Stimulated activated naive CD8-positive, alpha-beta T cell treated with anti-CD3 and anti-CD28 coated beads, Interleukin-15, Interleukin-2, amounts not matched to agents 100 ng/mL and 50 ng/mL, for 24 hours (primary cell): ENCODE data around the gene BMP10.

Experiments
- H3K27ac Mint-ChIP-seq: one replicate; pipeline ENCODE4 v1.8.0; 2021; ENCODE audit warnings: mild to moderate bottlenecking, mixed read lengths
- H3K27me3 Mint-ChIP-seq: one replicate; pipeline ENCODE4 v1.8.0; 2021; ENCODE audit warnings: mixed read lengths
- H3K36me3 Mint-ChIP-seq: one replicate; pipeline ENCODE4 v1.8.0; 2021; ENCODE audit warnings: low read depth, mixed read lengths
- H3K4me1 Mint-ChIP-seq: one replicate; pipeline ENCODE4 v1.8.0; 2021; ENCODE audit warnings: low read depth, mixed read lengths
- H3K4me3 Mint-ChIP-seq: one replicate; pipeline ENCODE4 v1.8.0; 2021; ENCODE audit warnings: mild to moderate bottlenecking, mixed read lengths
- H3K9me3 Mint-ChIP-seq: one replicate; pipeline ENCODE4 v1.8.0; 2021; ENCODE audit warnings: mixed read lengths

The BMP10 gene

DNA sequence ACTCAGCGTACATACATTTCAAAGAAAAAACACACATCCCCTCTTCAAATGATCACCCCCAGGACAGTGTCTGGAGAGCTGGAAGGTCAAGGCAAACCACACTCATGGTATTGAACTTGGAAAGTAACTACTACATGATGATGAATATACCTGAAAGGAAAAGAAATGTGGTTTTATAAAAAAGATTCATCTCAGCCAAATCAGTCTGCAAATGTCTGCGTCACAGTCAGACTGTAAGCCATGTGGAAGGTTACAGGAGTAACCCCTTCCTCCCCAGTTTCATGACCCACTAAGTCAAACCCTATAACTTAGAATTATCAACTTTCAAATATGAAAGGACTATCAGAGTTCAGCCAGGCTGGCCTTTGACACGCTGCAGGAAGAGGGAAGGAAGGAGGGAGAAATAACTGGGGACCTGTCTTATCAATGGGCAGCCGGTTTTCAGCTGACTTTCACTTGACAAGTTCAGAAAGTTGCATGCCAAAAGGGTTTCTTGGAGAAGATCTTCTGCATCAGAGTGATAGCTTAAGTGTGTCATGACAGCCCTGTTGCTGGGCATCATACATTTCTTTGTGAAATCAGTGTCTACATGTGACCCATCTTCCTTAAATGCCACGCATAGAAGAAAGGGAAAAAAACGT, 7.0 kb upstream of the BMP10 start:
- Mint-ChIP-seq H3K27ac (no peak overlapping the region), H3K27me3 (peaks cover 8% of the 10 kb centered on the region), H3K9me3 (no peaks in the 10 kb centered on the region), H3K4me1 (peaks cover 9% of the 10 kb centered on the region), H3K4me3 (no peak overlapping the region), H3K36me3 (no peaks in the 10 kb centered on the region)

DNA sequence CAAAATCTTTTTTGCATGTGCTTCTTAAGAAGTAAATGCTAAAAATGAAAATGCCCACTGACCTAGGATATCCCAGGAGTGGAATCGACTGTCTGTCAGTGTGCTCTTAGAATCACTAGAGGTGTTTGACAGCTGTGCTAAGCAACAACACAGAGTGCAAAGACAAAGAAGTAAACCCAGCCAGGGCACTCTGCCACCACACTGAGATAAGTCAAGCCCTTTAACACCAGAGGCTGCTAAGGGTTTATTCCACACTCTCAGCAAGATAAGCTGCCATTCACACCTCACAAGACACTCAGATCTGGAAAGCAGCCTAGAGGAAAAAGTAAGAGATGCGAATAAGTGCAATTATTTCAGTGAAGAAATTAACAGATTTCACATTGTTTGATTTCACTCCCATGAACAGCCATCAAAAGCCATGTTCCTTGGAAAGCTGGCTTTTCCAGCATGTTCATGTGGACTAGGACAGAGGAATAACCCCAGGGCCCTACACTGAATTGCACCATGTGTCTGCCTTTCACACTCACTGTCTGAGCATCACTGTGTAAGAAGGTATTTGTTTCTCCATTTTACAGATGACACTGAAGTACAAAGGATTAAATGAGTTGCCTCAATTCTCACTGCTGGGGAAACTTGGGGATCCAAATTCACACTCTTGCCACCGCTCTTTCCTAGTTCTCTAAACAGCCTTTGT, 6.0 kb upstream of the BMP10 start:
- Mint-ChIP-seq H3K9me3 (no peaks in the 10 kb centered on the region), H3K27ac (no peak overlapping the region), H3K4me1 (peaks cover 9% of the 10 kb centered on the region), H3K27me3 (peaks cover 8% of the 10 kb centered on the region), H3K36me3 (no peaks in the 10 kb centered on the region), H3K4me3 (no peak overlapping the region)

DNA sequence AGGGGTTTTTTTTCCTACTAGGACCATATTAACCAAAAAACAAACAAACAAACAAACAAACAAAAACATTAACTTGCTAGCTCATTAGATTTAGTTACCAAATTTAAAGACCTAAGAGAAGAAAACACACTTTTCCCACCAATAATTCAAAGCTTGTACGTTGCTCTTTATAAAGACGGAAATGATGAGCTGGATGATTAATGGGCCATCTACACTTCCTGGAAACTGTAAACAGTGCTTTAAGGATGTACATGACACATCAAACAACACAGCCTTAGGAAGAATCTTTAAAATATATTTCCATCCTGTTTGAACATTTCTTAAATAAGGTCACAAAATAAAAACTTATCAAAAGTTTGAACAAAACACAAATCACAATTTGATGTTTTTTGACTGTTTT, 982 bp downstream of the BMP10 start:
- peaks cover 5% of the 10 kb centered on the region for H3K4me1 Mint-ChIP-seq
- no peak overlapping the region for H3K27ac Mint-ChIP-seq
- H3K27me3 Mint-ChIP-seq, result no peaks in the 10 kb centered on the region
- no peaks in the 10 kb centered on the region for H3K36me3 Mint-ChIP-seq
- H3K9me3 Mint-ChIP-seq, result no peaks in the 10 kb centered on the region
- H3K4me3 Mint-ChIP-seq, result no peak overlapping the region

DNA sequence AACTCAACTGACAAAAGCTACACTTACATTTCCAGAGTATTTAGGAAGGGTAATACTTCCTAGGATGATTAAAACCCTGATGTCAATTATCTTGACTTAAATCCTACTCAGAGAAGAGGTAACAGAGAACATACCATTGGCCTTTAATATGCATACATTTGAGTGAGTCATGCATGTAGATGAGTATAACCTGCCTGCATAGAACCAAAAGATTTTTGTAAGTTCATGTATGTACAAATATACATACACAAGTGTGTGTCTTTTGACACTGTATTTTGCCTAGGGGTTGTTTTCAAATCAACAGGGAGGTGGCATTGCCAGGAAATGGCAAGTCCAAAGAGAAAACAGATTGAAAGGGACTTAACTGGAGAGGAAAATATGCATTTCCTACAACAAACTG, 6.1 kb downstream of the BMP10 start:
- no peak overlapping the region for H3K4me3 Mint-ChIP-seq
- peaks cover 4% of the 10 kb centered on the region for H3K4me1 Mint-ChIP-seq
- H3K9me3 Mint-ChIP-seq, result no peaks in the 10 kb centered on the region
- H3K27me3 Mint-ChIP-seq, result no peaks in the 10 kb centered on the region
- H3K36me3 Mint-ChIP-seq, result no peaks in the 10 kb centered on the region
- H3K27ac Mint-ChIP-seq, result no peak overlapping the region

DNA sequence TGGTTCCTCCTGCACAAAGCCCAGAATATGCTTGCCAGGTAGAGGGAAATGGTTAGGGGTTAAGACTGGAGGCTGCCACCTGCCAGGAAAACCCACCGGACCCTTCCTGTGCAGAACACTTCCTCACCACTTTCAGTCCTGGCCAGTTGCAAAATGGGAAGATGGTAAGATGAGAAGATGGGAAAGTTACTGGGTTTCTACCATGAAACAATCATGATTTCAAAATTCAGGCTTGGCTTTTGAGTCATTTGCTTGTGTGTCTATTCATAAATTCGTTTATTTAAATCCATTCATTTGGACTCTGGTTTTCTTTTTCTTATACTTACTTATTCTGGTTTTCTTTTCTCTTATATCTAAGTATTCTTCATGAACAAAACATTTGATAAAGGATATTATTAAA, 7.2 kb downstream of the BMP10 start:
- no peak overlapping the region for H3K4me3 Mint-ChIP-seq
- H3K4me1 Mint-ChIP-seq, result no peaks in the 10 kb centered on the region
- no peaks in the 10 kb centered on the region for H3K36me3 Mint-ChIP-seq
- no peaks in the 10 kb centered on the region for H3K9me3 Mint-ChIP-seq
- H3K27ac Mint-ChIP-seq, result no peak overlapping the region
- no peaks in the 10 kb centered on the region for H3K27me3 Mint-ChIP-seq

DNA sequence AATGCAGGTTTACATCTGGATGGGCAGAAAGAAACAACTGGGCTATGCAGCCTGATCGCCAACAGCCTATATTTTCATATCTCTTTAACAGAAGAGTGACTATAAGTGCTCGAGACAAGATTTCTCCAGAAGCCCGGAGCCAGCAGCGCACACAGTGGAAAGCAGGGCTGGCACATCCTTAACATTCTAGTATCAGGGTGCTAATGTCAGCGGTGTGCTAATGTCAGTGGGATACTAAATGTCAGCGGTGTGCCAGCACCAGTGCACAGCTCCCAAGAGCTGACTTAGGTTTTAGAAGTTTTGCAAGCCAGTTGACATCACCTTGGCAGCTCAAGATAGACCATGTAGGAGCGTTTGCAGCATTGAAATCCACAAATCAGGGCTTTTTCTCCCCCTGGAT, 8.3 kb downstream of the BMP10 start:
- Mint-ChIP-seq H3K27ac (no peak overlapping the region), H3K36me3 (no peaks in the 10 kb centered on the region), H3K4me1 (peaks cover 7% of the 10 kb centered on the region), H3K27me3 (no peaks in the 10 kb centered on the region), H3K4me3 (no peak overlapping the region), H3K9me3 (no peaks in the 10 kb centered on the region)

- Mint-ChIP-seq H3K4me1 (peaks cover 17% of the 10 kb centered on the region), H3K27me3 (no peaks in the 10 kb centered on the region), H3K36me3 (no peaks in the 10 kb centered on the region), H3K4me3 (no peak overlapping the region), H3K9me3 (no peaks in the 10 kb centered on the region), H3K27ac (no peak overlapping the region)
Measured at GRCh38 chr2:68861330-68861729, 9.9 kb downstream of the BMP10 start.

GRCh38 chr2:68860111-68860510, 11.1 kb downstream of the BMP10 start:
- Mint-ChIP-seq H3K9me3 (no peaks in the 10 kb centered on the region), H3K27ac (no peak overlapping the region), H3K27me3 (no peaks in the 10 kb centered on the region), H3K36me3 (no peaks in the 10 kb centered on the region), H3K4me1 (peaks cover 17% of the 10 kb centered on the region), H3K4me3 (no peak overlapping the region)

DNA sequence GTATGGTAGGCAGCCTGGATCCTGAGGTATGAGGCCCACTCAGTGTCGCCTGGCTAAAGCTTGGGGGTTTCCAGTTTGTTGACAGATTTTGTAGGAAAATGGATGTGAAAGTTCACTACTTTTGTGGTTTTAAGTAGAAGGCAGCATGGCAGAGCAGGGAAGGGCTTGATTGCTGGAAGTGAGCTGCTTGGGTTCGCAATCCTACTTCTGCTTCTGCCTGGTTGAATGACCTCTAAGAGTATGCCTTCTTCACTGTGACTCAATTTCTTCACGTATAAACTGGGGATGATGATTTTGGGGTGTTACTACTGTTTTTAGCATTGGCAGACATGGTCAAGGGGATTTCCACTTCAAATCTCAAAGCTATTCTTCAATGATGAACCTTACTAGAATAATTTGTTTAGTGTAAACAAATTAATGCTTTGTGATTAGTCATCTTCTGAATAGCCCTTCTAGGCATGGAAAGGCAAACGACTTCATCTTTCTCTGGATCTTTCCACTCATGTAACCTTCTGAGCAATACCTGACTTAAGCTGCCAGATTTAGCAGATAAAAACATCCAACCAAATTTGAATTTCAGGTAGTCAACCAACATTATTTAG, 13.2 kb downstream of the BMP10 start:
- no peaks in the 10 kb centered on the region for H3K27me3 Mint-ChIP-seq
- H3K9me3 Mint-ChIP-seq, result no peaks in the 10 kb centered on the region
- H3K4me1 Mint-ChIP-seq, result peaks cover 17% of the 10 kb centered on the region
- no peak overlapping the region for H3K4me3 Mint-ChIP-seq
- no peaks in the 10 kb centered on the region for H3K36me3 Mint-ChIP-seq
- peak overlapping the region; percentile 34 for H3K27ac Mint-ChIP-seq

GRCh38 chr2:68857202-68857845, 13.9 kb downstream of the BMP10 start:
- peak overlapping the region; percentile 34 for H3K27ac Mint-ChIP-seq
- no peaks in the 10 kb centered on the region for H3K9me3 Mint-ChIP-seq
- no peak overlapping the region for H3K4me3 Mint-ChIP-seq

DNA sequence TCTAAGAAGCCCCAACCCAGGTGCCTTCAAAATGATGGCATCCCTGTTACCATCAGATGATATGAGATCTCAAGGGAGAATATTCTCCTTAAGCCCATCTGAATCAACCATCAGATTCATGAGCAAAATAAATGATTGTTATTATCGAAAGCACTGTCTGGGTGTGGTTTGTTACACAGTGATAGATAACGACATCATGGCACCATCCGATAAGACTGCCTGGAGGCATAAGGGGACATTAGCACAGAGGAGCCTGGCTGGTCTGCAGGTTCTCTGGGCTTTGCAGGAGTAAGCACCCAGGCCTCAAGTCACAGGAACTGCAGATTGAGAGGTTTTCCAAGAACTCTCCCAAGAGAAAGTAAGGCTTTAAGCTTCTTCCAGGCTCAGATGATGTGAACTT, 15.6 kb downstream of the BMP10 start:
- H3K27me3 Mint-ChIP-seq, result no peaks in the 10 kb centered on the region
- no peaks in the 10 kb centered on the region for H3K36me3 Mint-ChIP-seq
- no peaks in the 10 kb centered on the region for H3K9me3 Mint-ChIP-seq

More at GRCh38 chr2:68857202-68857845, 13.9 kb downstream of the BMP10 start:
- no peaks in the 10 kb centered on the region for H3K36me3 Mint-ChIP-seq
- peaks cover 17% of the 10 kb centered on the region for H3K4me1 Mint-ChIP-seq
- H3K27me3 Mint-ChIP-seq, result no peaks in the 10 kb centered on the region

DNA sequence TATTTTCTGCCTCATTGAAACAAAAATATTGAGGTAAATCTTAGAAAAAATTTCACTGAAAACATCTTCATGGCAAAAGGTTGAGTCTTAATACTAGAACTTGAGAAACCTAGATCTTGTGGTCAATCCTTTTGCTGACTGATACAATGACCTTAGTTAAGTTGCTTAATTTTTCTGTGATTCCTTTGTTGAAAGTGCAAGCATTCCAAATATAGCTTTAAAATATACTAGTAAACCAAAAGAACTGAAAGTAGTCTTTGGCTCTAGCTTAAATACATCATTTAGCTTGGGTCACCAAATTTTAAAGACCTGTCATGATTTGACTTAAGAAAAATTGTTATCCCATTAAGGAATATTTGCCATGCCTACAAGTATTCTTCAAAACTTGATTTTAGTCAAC, 16.7 kb downstream of the BMP10 start:
- Mint-ChIP-seq H3K4me3 (no peak overlapping the region), H3K4me1 (peaks cover 17% of the 10 kb centered on the region), H3K36me3 (no peaks in the 10 kb centered on the region), H3K9me3 (no peaks in the 10 kb centered on the region), H3K27ac (no peak overlapping the region), H3K27me3 (no peaks in the 10 kb centered on the region)

More for the DNA sequence above, 15.6 kb downstream of the BMP10 start:
- Mint-ChIP-seq H3K27ac (no peak overlapping the region), H3K4me1 (peaks cover 17% of the 10 kb centered on the region), H3K4me3 (no peak overlapping the region)

- Mint-ChIP-seq H3K4me3 (no peak overlapping the region), H3K4me1 (peaks cover 17% of the 10 kb centered on the region), H3K27me3 (no peaks in the 10 kb centered on the region), H3K36me3 (no peaks in the 10 kb centered on the region), H3K9me3 (no peaks in the 10 kb centered on the region), H3K27ac (no peak overlapping the region)
Measured at GRCh38 chr2:68853915-68854314, 17.3 kb downstream of the BMP10 start.

GRCh38 chr2:68853035-68853434, 18.2 kb downstream of the BMP10 start:
- no peak overlapping the region for H3K4me3 Mint-ChIP-seq
- H3K27ac Mint-ChIP-seq, result no peak overlapping the region
- no peaks in the 10 kb centered on the region for H3K9me3 Mint-ChIP-seq
- peaks cover 3% of the 10 kb centered on the region for H3K27me3 Mint-ChIP-seq
- H3K36me3 Mint-ChIP-seq, result no peaks in the 10 kb centered on the region
- H3K4me1 Mint-ChIP-seq, result peaks cover 11% of the 10 kb centered on the region

DNA sequence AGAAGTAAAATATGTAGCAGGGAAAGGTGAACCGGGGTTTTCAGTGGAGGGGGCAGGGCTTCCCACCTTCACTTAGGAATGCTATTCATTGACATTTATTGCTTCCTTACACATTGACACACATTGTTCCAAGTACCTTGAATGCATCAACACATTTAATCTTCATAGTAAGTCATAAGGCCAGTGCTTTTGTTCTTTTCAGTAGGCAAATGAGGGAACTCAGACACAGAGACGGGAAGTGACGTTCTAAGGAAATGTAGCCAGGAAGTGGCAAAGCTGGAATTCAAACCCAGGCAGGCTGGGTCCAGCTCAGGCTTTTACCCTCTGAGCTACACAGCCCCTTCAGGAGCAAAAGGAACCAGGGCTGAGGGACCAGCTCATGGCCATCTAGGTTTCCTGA, 20.7 kb downstream of the BMP10 start:
- peaks cover 6% of the 10 kb centered on the region for H3K27me3 Mint-ChIP-seq
- no peaks in the 10 kb centered on the region for H3K36me3 Mint-ChIP-seq
- H3K27ac Mint-ChIP-seq, result no peak overlapping the region

More for the DNA sequence above, 20.7 kb downstream of the BMP10 start:
- no peak overlapping the region for H3K4me3 Mint-ChIP-seq
- no peaks in the 10 kb centered on the region for H3K9me3 Mint-ChIP-seq
- H3K4me1 Mint-ChIP-seq, result no peaks in the 10 kb centered on the region
